ENCODE results near the gene PRRT4. TPM values are rescaled to one million over a fixed set of nuclear protein-coding genes. Genes with fewer than 3 reads are reported as not detected.

PRRT4 gene
- total RNA-seq, 1 experiment from 2014 or later = 0.24 TPM

GRCh38 chr7:128321044-128321422 lies 40.5 kb downstream of the PRRT4 start:
- no peaks in the 10 kb centered on the region for H3K23me2 ChIP-seq (ENCODE audit: insufficient read length, low read depth, low read length, poor library complexity, severe bottlenecking)
- H2BK120ac ChIP-seq (ENCODE audit: low read depth, low read length, poor library complexity, severe bottlenecking) = no peak overlapping the region
- no peak overlapping the region for H4K91ac ChIP-seq (ENCODE audit: insufficient read length, low read depth, low read length)
- no peak overlapping the region for H3K4ac ChIP-seq (ENCODE audit: low read depth, low read length)
- H3K23ac ChIP-seq (ENCODE audit: insufficient read length, low read depth, low read length) = no peak overlapping the region
- no peaks in the 10 kb centered on the region for H3K4me1 ChIP-seq (ENCODE audit: insufficient read depth, low read length)
- H2AFZ ChIP-seq (ENCODE audit: low read length) = no peak overlapping the region
- H3K27ac Mint-ChIP-seq = peak overlapping the region in 1 of 3 experiments; percentile 84; a peak in 3 of 7 replicates
- H4K20me1 ChIP-seq (ENCODE audit: control insufficient read depth, insufficient read depth, insufficient read length) = no peaks in the 10 kb centered on the region
- H3K27ac ChIP-seq (ENCODE audit: insufficient read length, low read depth, low read length) = no peak overlapping the region
- no peak overlapping the region for H2BK20ac ChIP-seq (ENCODE audit: low read depth, low read length, poor library complexity, severe bottlenecking)
- H3T11ph ChIP-seq (ENCODE audit: low read length) = no peak overlapping the region
- no peak overlapping the region for H3K56ac ChIP-seq (ENCODE audit: insufficient read length, low read depth, low read length)
- H2AK5ac ChIP-seq (ENCODE audit: insufficient read length, low read length) = no peak overlapping the region
- H3K9ac ChIP-seq (ENCODE audit: extremely low read depth, insufficient read length, low read length) = no peak overlapping the region
- WGBS (ENCODE audit: extremely low coverage, insufficient read length, low lambda C conversion rate) = no CpG with 5 or more reads among the region's 5 CpGs
- no peaks in the 10 kb centered on the region for H3K79me2 ChIP-seq (ENCODE audit: insufficient read depth, low read length)
- no peaks in the 10 kb centered on the region for H3K27me3 Mint-ChIP-seq (ENCODE audit: low read depth)
- H2BK15ac ChIP-seq (ENCODE audit: low read depth, low read length) = no peak overlapping the region
- H3K79me1 ChIP-seq (ENCODE audit: insufficient read depth, low read depth, low read length, poor library complexity, severe bottlenecking) = peaks cover 2% of the 10 kb centered on the region
- no peak overlapping the region for H2BK12ac ChIP-seq (ENCODE audit: insufficient read length, low read depth, low read length)
- H3K36me3 Mint-ChIP-seq (ENCODE audit: insufficient read depth in 1 of 3, low read depth in 3 of 3) = peaks cover 43 to 88% (median 77%) of the 10 kb centered on the region in 3 experiments; a peak in 6 of 7 replicates
- TF ChIP-seq CTCF (conservative IDR thresholded peaks at IDR 0.05) = no peak
- no peaks in the 10 kb centered on the region for H3K9me3 ChIP-seq (ENCODE audit: control insufficient read depth, low read depth, low read length)
- no peak overlapping the region for H3K4me2 ChIP-seq (ENCODE audit: insufficient read depth, insufficient read length, low read length)
- no peaks in the 10 kb centered on the region for H3K9me3 Mint-ChIP-seq
- H3K18ac ChIP-seq (ENCODE audit: insufficient read length, low read depth, low read length) = no peak overlapping the region
- no peaks in the 10 kb centered on the region for H3K27me3 ChIP-seq (ENCODE audit: insufficient read depth, low read length)
- no peak overlapping the region for H3K4me3 Mint-ChIP-seq
- H2BK5ac ChIP-seq (ENCODE audit: insufficient read length, low read length) = no peak overlapping the region
- peaks cover 0 to 3% of the 10 kb centered on the region in 2 experiments; a peak in 1 of 4 replicates for H3K4me1 Mint-ChIP-seq
- no peak overlapping the region for H4K8ac ChIP-seq (replicated peaks; ENCODE audit: insufficient read length, low read depth, low read length)
- no peak for DNase-seq
- H4K5ac ChIP-seq (ENCODE audit: insufficient read length, low read depth, low read length) = no peak overlapping the region
- no peak overlapping the region for H3K14ac ChIP-seq (ENCODE audit: insufficient read depth, low read length)

Measured in H9 (cell line).